K562 (cell line): ENCODE measurements around the gene ZBTB22. TPM values are rescaled to one million over a fixed set of nuclear protein-coding genes. Genes with fewer than 3 reads are reported as not detected.

Source experiments
- ATF1 ChIP-seq, 2 experiments: fragments of 450-650 bp in 1 of 2; IDR thresholded peaks; 2 replicates each; pipeline ENCODE4 v1.6.1; 2016; ENCODE audit warnings: missing compliant biosample characterization in 1 of 2, missing genetic modification characterization in 1 of 2
- BCOR ChIP-seq: fragments of 450-650 bp; IDR thresholded peaks from 2 replicates; pipeline ENCODE4 v1.6.1; 2016
- BHLHE40 ChIP-seq: IDR thresholded peaks from 2 replicates; pipeline ENCODE4 v1.6.1; 2011; ENCODE audit warnings: low read length, improper control_type of control experiment
- CBX5 ChIP-seq: IDR thresholded peaks from 2 replicates; pipeline ENCODE4 v1.6.1; 2014; ENCODE audit warnings: low read depth, borderline replicate concordance
- E2F5 ChIP-seq: sonication (generic); formaldehyde crosslinking; IDR thresholded peaks from 2 replicates; pipeline ENCODE4 v1.8.0; 2022; ENCODE audit warnings: mild to moderate bottlenecking, missing genetic modification reagents
- ETV1 ChIP-seq: fragments of 450-650 bp; conservative IDR thresholded peaks from 2 replicates; pipeline ENCODE4 v1.6.1; 2016; ENCODE audit warnings: missing genetic modification characterization, control low read depth, low read depth, missing compliant biosample characterization
- EZH2 ChIP-seq: IDR thresholded peaks from 2 replicates; pipeline ENCODE4 v1.6.1; 2012; ENCODE audit warnings: low read depth, mild to moderate bottlenecking, inconsistent platforms, low read length, borderline replicate concordance
- ID3 ChIP-seq, 2 experiments: fragments of 250-450 bp in 1 of 2; fragments of 450-650 bp in 1 of 2; sonication (Bioruptor Pico) in 1 of 2; IDR thresholded peaks; 2 replicates each; pipeline versions ENCODE4 v1.6.1 to v1.8.0; 2016 to 2021; ENCODE audit warnings: mild to moderate bottlenecking in 2 of 2, moderate library complexity in 2 of 2, missing compliant biosample characterization in 1 of 2, missing genetic modification characterization in 1 of 2
- JUND ChIP-seq, 2 experiments: IDR thresholded peaks; 2 replicates in 1 of 2; 3 replicates in 1 of 2; pipeline ENCODE4 v1.6.1; 2011; ENCODE audit warnings: borderline replicate concordance in 2 of 2, low read depth in 2 of 2, low read length in 2 of 2, improper control_type of control experiment in 1 of 2, missing biosample characterization in 1 of 2, missing genetic modification characterization in 1 of 2, missing genetic modification reagents in 1 of 2
- KLF16 ChIP-seq: IDR thresholded peaks from 2 replicates; pipeline ENCODE4 v1.6.1; 2016; ENCODE audit warnings: antibody characterized with exemption
- MTF1 ChIP-seq: fragments of 250-450 bp; sonication (Bioruptor Pico); IDR thresholded peaks from 2 replicates; pipeline ENCODE4 v1.9.0; 2021; ENCODE audit warnings: moderate library complexity, mild to moderate bottlenecking, inconsistent platforms, borderline replicate concordance
- NELFE ChIP-seq: IDR thresholded peaks from 2 replicates; pipeline ENCODE4 v1.6.1; 2011; ENCODE audit warnings: mild to moderate bottlenecking; ENCODE audit not compliant: insufficient read depth, insufficient read length
- POLR2B ChIP-seq: fragments of 450-650 bp; IDR thresholded peaks from 2 replicates; pipeline ENCODE4 v1.6.1; 2018; ENCODE audit warnings: low read depth; ENCODE audit not compliant: partially characterized antibody
- PRPF4 ChIP-seq: fragments of 200-400 bp; formaldehyde crosslinking; IDR thresholded peaks from one replicate; pipeline ENCODE4 v1.6.1; 2017; ENCODE audit warnings: low read length, low read depth, mild to moderate bottlenecking; ENCODE audit not compliant: insufficient read depth, poor library complexity, severe bottlenecking
- PURB ChIP-seq: sonication (generic); formaldehyde crosslinking; IDR thresholded peaks from 2 replicates; pipeline ENCODE4 v1.9.0; 2021; ENCODE audit warnings: low read depth, mild to moderate bottlenecking, missing genetic modification reagents
- SAFB ChIP-seq: fragments of 200-400 bp; formaldehyde crosslinking; IDR thresholded peaks from 2 replicates; pipeline ENCODE4 v1.6.1; 2017; ENCODE audit warnings: low read depth, low read length, borderline replicate concordance
- SIRT6 ChIP-seq: IDR thresholded peaks from one replicate; pipeline ENCODE4 v1.6.1; 2012; ENCODE audit warnings: low read depth, mild to moderate bottlenecking, control low read depth, inconsistent platforms, low read length, moderate library complexity
- SPI1 ChIP-seq: IDR thresholded peaks from 2 replicates; pipeline ENCODE4 v1.6.1; 2011; ENCODE audit warnings: low read depth, low read length, control low read depth, borderline replicate concordance
- TGIF2 ChIP-seq: sonication (generic); formaldehyde crosslinking; IDR thresholded peaks from 2 replicates; pipeline ENCODE4 v1.8.1; 2022; ENCODE audit warnings: mild to moderate bottlenecking, missing genetic modification reagents, moderate library complexity
- U2AF1 ChIP-seq: fragments of 200-400 bp; formaldehyde crosslinking; optimal IDR thresholded peaks from 2 replicates; pipeline ENCODE3; 2017; ENCODE audit warnings: mild to moderate bottlenecking, low read depth, low read length, moderate library complexity
- XRCC3 ChIP-seq: fragments of 450-650 bp; IDR thresholded peaks from 2 replicates; pipeline ENCODE4 v1.6.1; 2017; ENCODE audit warnings: mild to moderate bottlenecking, moderate library complexity
- ZBED1 ChIP-seq: IDR thresholded peaks from 2 replicates; pipeline ENCODE4 v1.6.1; 2014
- ZBTB33 ChIP-seq: sonication (generic); formaldehyde crosslinking; IDR thresholded peaks from 2 replicates; pipeline ENCODE4 v1.8.1; 2023; ENCODE audit warnings: mild to moderate bottlenecking, missing genetic modification reagents
- ZNF696 ChIP-seq: fragments of 250-450 bp; sonication (Bioruptor Pico); conservative IDR thresholded peaks from 2 replicates; pipeline ENCODE4 v1.4.0; 2020; ENCODE audit warnings: mild to moderate bottlenecking, moderate library complexity
- polyA plus RNA-seq, 8 experiments: library from polyadenylated mRNA; depleted of rRNA in 4 of 8; stranded (reverse) in 5 of 8; unstranded in 3 of 8; fragments of >200 nt; fragmentation: Nextera tagmentation in 2 of 8; fragmentation: Illumina TruSeq in 1 of 8; extraction: Ambion mirVana in 2 of 8; extraction: Trizol in 1 of 8; gene quantifications; 2 replicates each; pipeline versions ENCODE4 v1.2.1 to v1.2.3, GENCODE V29; 2011 to 2014; ENCODE audit warnings: inconsistent platforms in 1 of 8, missing spikeins in 1 of 8
- total RNA-seq, 7 experiments: library from RNA; depleted of rRNA in 6 of 7; stranded (reverse); fragments of >200 nt in 6 of 7; fragmentation: Illumina TruSeq in 2 of 7; extraction: Trizol in 2 of 7; gene quantifications; 2 replicates each; pipeline versions ENCODE4 v1.2.1 to v1.2.3, GENCODE V29; 2011 to 2021; ENCODE audit warnings: low replicate concordance in 1 of 7

ZBTB22 gene
- total and polyA plus RNA-seq, 9 of the 15 experiments (the other 6 are each of a cell fraction or from before 2014, with no cell fraction given) = 0.21 to 11.9 (median 7.1) TPM

GRCh38 chr6:33276864-33277662 lies 40.5 kb downstream of the ZBTB22 start, which contains the start of gene B3GALT4 (continued):
- TF ChIP-seq POLR2B (peak; percentile 78), EZH2 (no peak), U2AF1 (peak; percentile 33), BCOR (no peak), CBX5 (no peak), BHLHE40 (peak; percentile 68), PRPF4 (peak; percentile 48), XRCC3 (no peak), ETV1 (tag) (no peak; the same call in 1 of the 2 replicates), JUND (IDR thresholded peaks at IDR 0.05; ENCODE audit: borderline replicate concordance, low read depth, low read length) (peak; percentile 62; the same call in 1 of the 2 replicates), JUND (tag; IDR thresholded peaks at IDR 0.05; ENCODE audit: borderline replicate concordance, low read depth, low read length) (peak; percentile 55; the same call in 1 of the 3 replicates), E2F5 (CRISPR knock-in tag) (peak; percentile 96; the same call in 1 of the 2 replicates), MTF1 (CRISPR knock-in tag) (no peak), ZNF696 (CRISPR knock-in tag) (no peak), ATF1 (CRISPR knock-in tag; IDR thresholded peaks at IDR 0.05) (peak; percentile 30; the same call in 1 of the 2 replicates), ATF1 (tag; IDR thresholded peaks at IDR 0.05) (peak; percentile 87), ZBTB33 (peak; percentile 85; the same call in 1 of the 2 replicates), SIRT6 (peak; percentile 94), SPI1 (0 out of 2 replicates have a peak, but pooled peaks have one; percentile 2), PURB (CRISPR knock-in tag) (no peak), ID3 (CRISPR knock-in tag; IDR thresholded peaks at IDR 0.05) (no peak), ID3 (tag; IDR thresholded peaks at IDR 0.05) (peak; percentile 79), ZBED1 (peak; percentile 89; the same call in 1 of the 2 replicates), TGIF2 (CRISPR knock-in tag) (peak; percentile 72; the same call in 1 of the 2 replicates), NELFE (no peak), SAFB (0 out of 2 replicates have a peak, but pooled peaks have one; percentile 52), KLF16 (peak; percentile 26; the same call in 1 of the 2 replicates)
